Globus pallidus (tissue), 1 donor: ENCODE results near the gene SEC61A2.

ENCODE experiments used
- DNase-seq: peaks from one replicate; pipeline ENCODE4 v3.0.0-alpha.2; 2015; ENCODE audit warnings: low spot score

The SEC61A2 gene

GRCh38 chr10:12196531-12197211 is 67.2 kb downstream of the SEC61A2 start:
- no peak for DNase-seq

- DNase-seq = no peak
Observed at GRCh38 chr10:12198156-12198555, 68.7 kb downstream of the SEC61A2 start.

GRCh38 chr10:12200850-12201249 is 71.4 kb downstream of the SEC61A2 start:
- no peak for DNase-seq

- no peak for DNase-seq
Observed at GRCh38 chr10:12201543-12201942, 72.1 kb downstream of the SEC61A2 start.

- DNase-seq = no peak
Observed at GRCh38 chr10:12202226-12202625, 72.7 kb downstream of the SEC61A2 start.

GRCh38 chr10:12205082-12205481 is 75.6 kb downstream of the SEC61A2 start:
- DNase-seq = no peak

- no peak for DNase-seq
Observed at GRCh38 chr10:12207114-12207513, 77.6 kb downstream of the SEC61A2 start.

GRCh38 chr10:12208460-12208859 is 79.0 kb downstream of the SEC61A2 start:
- no peak for DNase-seq

GRCh38 chr10:12212454-12212853 is 83.0 kb downstream of the SEC61A2 start:
- DNase-seq = no peak

GRCh38 chr10:12213621-12214020 is 84.1 kb downstream of the SEC61A2 start:
- DNase-seq = no peak

GRCh38 chr10:12214093-12214492 is 84.6 kb downstream of the SEC61A2 start:
- no peak for DNase-seq

GRCh38 chr10:12214763-12215218 is 85.3 kb downstream of the SEC61A2 start:
- peak; percentile 51 for DNase-seq
